SK-N-SH treated with all-trans-retinoic acid at 6 μM for 48 hours (cell line): ENCODE data around the gene C20orf204.

Source experiments
- ATAC-seq: fragments of 200-7000 bp; cut with Tn5 transposase; 3 replicates; pipeline ENCODE4 v1.9.1; 2020; ENCODE audit warnings: mild to moderate bottlenecking, moderate library complexity
- ARNTL ChIP-seq: fragments of 450-650 bp; formaldehyde crosslinking; IDR thresholded peaks from 2 replicates; pipeline ENCODE4 v1.5.0; 2020; ENCODE audit warnings: low read depth, mild to moderate bottlenecking, moderate library complexity, borderline replicate concordance
- CREB5 ChIP-seq: fragments of 250-450 bp; sonication (Bioruptor Pico); IDR thresholded peaks from 2 replicates; pipeline ENCODE4 v1.5.1; 2020; ENCODE audit warnings: low read depth, mild to moderate bottlenecking, moderate library complexity
- ESRRG ChIP-seq: fragments of 250-450 bp; sonication (Bioruptor Pico); IDR thresholded peaks from 2 replicates; pipeline ENCODE4 v1.6.1; 2021; ENCODE audit warnings: mild to moderate bottlenecking
- ISL1 ChIP-seq: fragments of 250-450 bp; sonication (Bioruptor Pico); IDR thresholded peaks from 2 replicates; pipeline ENCODE4 v2.1.2; 2022; ENCODE audit warnings: mild to moderate bottlenecking, moderate library complexity
- OSR1 ChIP-seq: fragments of 250-450 bp; sonication (Bioruptor Pico); IDR thresholded peaks from 2 replicates; pipeline ENCODE4 v1.8.0; 2022; ENCODE audit warnings: moderate library complexity, mild to moderate bottlenecking, inconsistent platforms
- SNAI2 ChIP-seq: fragments of 250-450 bp; sonication (Bioruptor Pico); IDR thresholded peaks from 2 replicates; pipeline ENCODE4 v1.5.0; 2020; ENCODE audit warnings: mild to moderate bottlenecking, moderate library complexity
- ZC3H10 ChIP-seq: fragments of 250-450 bp; sonication (Bioruptor Pico); IDR thresholded peaks from 2 replicates; pipeline ENCODE4 v1.5.1; 2021; ENCODE audit warnings: mild to moderate bottlenecking, moderate library complexity
- ZFP3 ChIP-seq: fragments of 250-450 bp; sonication (Bioruptor Pico); IDR thresholded peaks from 2 replicates; pipeline ENCODE4 v1.5.0; 2020; ENCODE audit warnings: mild to moderate bottlenecking, moderate library complexity
- ZNF565 ChIP-seq: fragments of 450-650 bp; formaldehyde crosslinking; conservative IDR thresholded peaks from 2 replicates; pipeline ENCODE4 v1.5.0; 2020; ENCODE audit warnings: low read depth, mild to moderate bottlenecking, moderate library complexity
- TF ChIP-seq, protein P1 (sequence below): fragments of 250-450 bp; sonication (Bioruptor Pico); IDR thresholded peaks from 2 replicates; pipeline ENCODE4 v1.5.1; 2021; ENCODE audit warnings: mild to moderate bottlenecking, moderate library complexity
- TF ChIP-seq, protein P2 (sequence below): fragments of 250-450 bp; sonication (Bioruptor Pico); IDR thresholded peaks from 2 replicates; pipeline ENCODE4 v1.5.0; 2020; ENCODE audit warnings: mild to moderate bottlenecking, moderate library complexity
- TF ChIP-seq, protein P3 (sequence below): fragments of 250-450 bp; sonication (Bioruptor Pico); IDR thresholded peaks from 2 replicates; pipeline ENCODE4 v1.8.0; 2021; ENCODE audit warnings: low read depth, mild to moderate bottlenecking, moderate library complexity, borderline replicate concordance

Gene C20orf204

DNA sequence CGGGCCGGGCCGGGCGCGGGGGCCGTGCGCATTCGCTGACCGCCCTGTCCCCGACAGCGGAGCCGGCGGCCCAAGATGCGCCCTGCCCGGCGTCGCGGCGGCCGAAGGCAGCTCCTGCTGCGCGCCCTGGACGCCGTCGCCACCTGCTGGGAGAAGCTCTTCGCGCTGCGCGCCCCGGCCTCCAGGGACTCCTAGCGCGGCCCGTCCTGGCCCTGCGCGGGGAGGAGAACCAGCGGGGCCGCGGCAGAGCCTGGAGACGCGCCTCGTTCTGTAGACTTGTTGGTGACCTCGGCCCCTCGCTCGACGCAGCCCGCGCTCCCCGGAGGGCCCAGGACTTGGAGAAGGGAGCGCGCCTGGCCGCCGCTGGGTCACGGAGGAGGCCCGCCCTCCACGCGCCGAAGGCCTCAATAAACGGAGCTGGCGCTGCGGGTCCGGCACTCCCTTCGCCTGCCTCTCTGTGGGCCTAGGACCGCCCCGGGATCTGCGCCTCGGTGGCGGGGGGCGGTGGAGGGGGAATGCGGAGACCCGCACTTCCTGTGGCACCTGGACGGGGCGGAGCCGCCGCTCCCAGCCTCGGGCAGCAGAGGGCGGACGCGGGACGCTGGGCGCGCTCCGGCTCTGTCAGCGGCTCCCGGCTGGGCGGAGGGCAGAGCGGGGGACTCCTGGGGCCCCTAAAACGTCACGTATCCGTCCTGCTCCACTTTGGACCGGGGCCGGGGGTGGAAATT, 2.7 kb downstream of the C20orf204 start (continued):
- TF ChIP-seq, protein P1, sequence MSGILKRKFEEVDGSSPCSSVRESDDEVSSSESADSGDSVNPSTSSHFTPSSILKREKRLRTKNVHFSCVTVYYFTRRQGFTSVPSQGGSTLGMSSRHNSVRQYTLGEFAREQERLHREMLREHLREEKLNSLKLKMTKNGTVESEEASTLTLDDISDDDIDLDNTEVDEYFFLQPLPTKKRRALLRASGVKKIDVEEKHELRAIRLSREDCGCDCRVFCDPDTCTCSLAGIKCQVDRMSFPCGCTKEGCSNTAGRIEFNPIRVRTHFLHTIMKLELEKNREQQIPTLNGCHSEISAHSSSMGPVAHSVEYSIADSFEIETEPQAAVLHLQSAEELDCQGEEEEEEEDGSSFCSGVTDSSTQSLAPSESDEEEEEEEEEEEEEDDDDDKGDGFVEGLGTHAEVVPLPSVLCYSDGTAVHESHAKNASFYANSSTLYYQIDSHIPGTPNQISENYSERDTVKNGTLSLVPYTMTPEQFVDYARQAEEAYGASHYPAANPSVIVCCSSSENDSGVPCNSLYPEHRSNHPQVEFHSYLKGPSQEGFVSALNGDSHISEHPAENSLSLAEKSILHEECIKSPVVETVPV: no peak
- TF ChIP-seq, all 23 proteins: peak for 0

GRCh38 chr20:64039293-64040160, 3.5 kb downstream of the C20orf204 start:
- ATAC-seq: peak; percentile 23
- TF ChIP-seq ZNF565 (CRISPR knock-in tag) (no peak), ESRRG (CRISPR knock-in tag) (no peak)
- TF ChIP-seq, protein P2, sequence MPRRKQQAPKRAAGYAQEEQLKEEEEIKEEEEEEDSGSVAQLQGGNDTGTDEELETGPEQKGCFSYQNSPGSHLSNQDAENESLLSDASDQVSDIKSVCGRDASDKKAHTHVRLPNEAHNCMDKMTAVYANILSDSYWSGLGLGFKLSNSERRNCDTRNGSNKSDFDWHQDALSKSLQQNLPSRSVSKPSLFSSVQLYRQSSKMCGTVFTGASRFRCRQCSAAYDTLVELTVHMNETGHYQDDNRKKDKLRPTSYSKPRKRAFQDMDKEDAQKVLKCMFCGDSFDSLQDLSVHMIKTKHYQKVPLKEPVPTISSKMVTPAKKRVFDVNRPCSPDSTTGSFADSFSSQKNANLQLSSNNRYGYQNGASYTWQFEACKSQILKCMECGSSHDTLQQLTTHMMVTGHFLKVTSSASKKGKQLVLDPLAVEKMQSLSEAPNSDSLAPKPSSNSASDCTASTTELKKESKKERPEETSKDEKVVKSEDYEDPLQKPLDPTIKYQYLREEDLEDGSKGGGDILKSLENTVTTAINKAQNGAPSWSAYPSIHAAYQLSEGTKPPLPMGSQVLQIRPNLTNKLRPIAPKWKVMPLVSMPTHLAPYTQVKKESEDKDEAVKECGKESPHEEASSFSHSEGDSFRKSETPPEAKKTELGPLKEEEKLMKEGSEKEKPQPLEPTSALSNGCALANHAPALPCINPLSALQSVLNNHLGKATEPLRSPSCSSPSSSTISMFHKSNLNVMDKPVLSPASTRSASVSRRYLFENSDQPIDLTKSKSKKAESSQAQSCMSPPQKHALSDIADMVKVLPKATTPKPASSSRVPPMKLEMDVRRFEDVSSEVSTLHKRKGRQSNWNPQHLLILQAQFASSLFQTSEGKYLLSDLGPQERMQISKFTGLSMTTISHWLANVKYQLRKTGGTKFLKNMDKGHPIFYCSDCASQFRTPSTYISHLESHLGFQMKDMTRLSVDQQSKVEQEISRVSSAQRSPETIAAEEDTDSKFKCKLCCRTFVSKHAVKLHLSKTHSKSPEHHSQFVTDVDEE (CRISPR knock-in tag): no peak
- TF ChIP-seq, protein P3, sequence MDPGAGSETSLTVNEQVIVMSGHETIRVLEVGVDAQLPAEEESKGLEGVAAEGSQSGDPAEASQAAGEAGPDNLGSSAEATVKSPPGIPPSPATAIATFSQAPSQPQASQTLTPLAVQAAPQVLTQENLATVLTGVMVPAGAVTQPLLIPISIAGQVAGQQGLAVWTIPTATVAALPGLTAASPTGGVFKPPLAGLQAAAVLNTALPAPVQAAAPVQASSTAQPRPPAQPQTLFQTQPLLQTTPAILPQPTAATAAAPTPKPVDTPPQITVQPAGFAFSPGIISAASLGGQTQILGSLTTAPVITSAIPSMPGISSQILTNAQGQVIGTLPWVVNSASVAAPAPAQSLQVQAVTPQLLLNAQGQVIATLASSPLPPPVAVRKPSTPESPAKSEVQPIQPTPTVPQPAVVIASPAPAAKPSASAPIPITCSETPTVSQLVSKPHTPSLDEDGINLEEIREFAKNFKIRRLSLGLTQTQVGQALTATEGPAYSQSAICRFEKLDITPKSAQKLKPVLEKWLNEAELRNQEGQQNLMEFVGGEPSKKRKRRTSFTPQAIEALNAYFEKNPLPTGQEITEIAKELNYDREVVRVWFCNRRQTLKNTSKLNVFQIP (CRISPR knock-in tag): no peak

GRCh38 chr20:64040231-64041039, 4.5 kb downstream of the C20orf204 start:
- TF ChIP-seq OSR1 (CRISPR knock-in tag) (no peak), ISL1 (no peak)
- ATAC-seq: no peak

GRCh38 chr20:64041040-64041780, 5.2 kb downstream of the C20orf204 start:
- TF ChIP-seq, protein P3 (CRISPR knock-in tag): no peak
- TF ChIP-seq ZC3H10 (CRISPR knock-in tag): no peak
- no peak for TF ChIP-seq SNAI2 (CRISPR knock-in tag)
- TF ChIP-seq ARNTL: no peak
- TF ChIP-seq ZFP3 (CRISPR knock-in tag): no peak
- no peak for TF ChIP-seq CREB5 (CRISPR knock-in tag)
- TF ChIP-seq, protein P1: no peak
- ATAC-seq: no peak
